ENCODE measurements around the gene SMIM15. TPM values are rescaled to one million over a fixed set of nuclear protein-coding genes. Genes with fewer than 3 reads are reported as not detected.
"Not testable (repeated sequence)": the region's sequence is repeated elsewhere in the genome, so short reads cannot be mapped to it uniquely, and the experiment has no call there.

Gene SMIM15
- total RNA-seq, 1 experiment from 2014 or later: 58.2 TPM

DNA sequence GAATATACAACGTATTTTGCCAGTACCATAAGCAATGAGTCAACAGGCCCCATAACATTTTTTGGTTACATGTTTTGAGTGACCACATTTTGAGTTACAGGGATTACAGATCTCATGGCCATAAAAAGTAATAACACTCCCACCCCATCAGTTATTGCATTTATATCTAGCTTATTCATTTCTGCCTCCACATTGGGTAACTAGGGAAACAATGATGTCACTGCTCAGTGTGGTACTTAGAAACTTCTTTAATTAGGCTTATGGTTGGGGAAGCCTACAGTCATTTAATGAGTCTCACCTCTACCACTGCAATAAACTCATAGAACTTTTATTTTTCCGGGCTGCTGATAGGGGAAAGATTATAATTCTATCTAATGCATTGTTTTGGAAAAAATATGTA, 39.9 kb upstream of the SMIM15 start:
- Histone ChIP-seq H4K20me1 (ENCODE audit: insufficient read depth) (no peaks in the 10 kb centered on the region), H3K36me3 (ENCODE audit: low read depth) (no peaks in the 10 kb centered on the region), H3K27ac (no peak overlapping the region), H3K4me1 (replicated peaks; ENCODE audit: insufficient read depth) (no peaks in the 10 kb centered on the region), H2AFZ (no peak overlapping the region), H3K9me3 (ENCODE audit: insufficient read depth, low read depth) (no peaks in the 10 kb centered on the region), H3K4me2 (no peak overlapping the region), H3K79me2 (ENCODE audit: low read depth) (no peaks in the 10 kb centered on the region), H3K4me3 (no peak overlapping the region), H3K27me3 (ENCODE audit: insufficient read depth, low read depth) (no peaks in the 10 kb centered on the region), H3K9me2 (ENCODE audit: insufficient read depth) (no peaks in the 10 kb centered on the region), H3F3A (ENCODE audit: insufficient read depth, low read depth) (no peaks in the 10 kb centered on the region)
- intact Hi-C loops (cut with micrococcal nuclease; ENCODE audit: unreplicated experiment): no loop called here
- DNase-seq: no peak
- ChIA-PET CTCF (no interaction called here), POLR2A (ENCODE audit: unreplicated experiment) (no interaction called here)
- BruUV-seq (replicated peaks): no TSS peak
- no peak for TF ChIP-seq EZH2 (IDR thresholded peaks at IDR 0.05; ENCODE audit: low read depth)
- TF ChIP-seq, protein P1, sequence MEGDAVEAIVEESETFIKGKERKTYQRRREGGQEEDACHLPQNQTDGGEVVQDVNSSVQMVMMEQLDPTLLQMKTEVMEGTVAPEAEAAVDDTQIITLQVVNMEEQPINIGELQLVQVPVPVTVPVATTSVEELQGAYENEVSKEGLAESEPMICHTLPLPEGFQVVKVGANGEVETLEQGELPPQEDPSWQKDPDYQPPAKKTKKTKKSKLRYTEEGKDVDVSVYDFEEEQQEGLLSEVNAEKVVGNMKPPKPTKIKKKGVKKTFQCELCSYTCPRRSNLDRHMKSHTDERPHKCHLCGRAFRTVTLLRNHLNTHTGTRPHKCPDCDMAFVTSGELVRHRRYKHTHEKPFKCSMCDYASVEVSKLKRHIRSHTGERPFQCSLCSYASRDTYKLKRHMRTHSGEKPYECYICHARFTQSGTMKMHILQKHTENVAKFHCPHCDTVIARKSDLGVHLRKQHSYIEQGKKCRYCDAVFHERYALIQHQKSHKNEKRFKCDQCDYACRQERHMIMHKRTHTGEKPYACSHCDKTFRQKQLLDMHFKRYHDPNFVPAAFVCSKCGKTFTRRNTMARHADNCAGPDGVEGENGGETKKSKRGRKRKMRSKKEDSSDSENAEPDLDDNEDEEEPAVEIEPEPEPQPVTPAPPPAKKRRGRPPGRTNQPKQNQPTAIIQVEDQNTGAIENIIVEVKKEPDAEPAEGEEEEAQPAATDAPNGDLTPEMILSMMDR (conservative IDR thresholded peaks at IDR 0.05): no peak

DNA sequence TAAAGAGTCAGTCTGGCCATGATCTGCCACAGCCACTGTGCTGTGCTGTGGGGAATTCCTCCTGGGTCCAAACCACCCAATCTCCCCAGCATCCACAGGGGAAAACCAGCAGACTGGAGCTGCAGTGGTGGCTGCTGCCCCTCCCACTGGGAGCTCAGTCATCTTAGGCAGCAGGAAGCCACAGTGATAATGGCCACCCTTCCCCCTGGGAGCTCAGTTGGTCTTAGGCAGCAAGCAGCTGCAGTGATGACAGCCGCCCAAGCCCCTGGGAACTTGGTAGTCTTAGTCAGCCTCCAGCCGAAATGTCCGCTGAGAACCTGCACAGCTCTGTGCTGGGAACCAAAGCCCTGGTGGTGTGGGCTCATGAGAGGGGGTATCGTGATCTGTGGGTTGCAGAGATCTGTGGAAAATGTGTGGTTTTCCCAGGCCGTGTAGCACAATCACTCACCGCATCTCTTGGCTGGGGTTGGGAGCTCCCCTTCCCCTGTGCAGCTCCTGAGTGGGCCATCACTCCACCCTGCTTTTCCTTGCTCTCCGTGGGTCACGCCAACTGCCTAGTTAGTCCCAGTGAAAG, 38.4 kb upstream of the SMIM15 start:
- no TSS peak for BruUV-seq (replicated peaks)
- TF ChIP-seq EZH2 (IDR thresholded peaks at IDR 0.05; ENCODE audit: low read depth): no peak
- TF ChIP-seq, protein P1 (conservative IDR thresholded peaks at IDR 0.05): no peak
- H3K79me2 ChIP-seq (ENCODE audit: low read depth): no peaks in the 10 kb centered on the region
- no peaks in the 10 kb centered on the region for H3K9me2 ChIP-seq (ENCODE audit: insufficient read depth)
- H3K36me3 ChIP-seq (ENCODE audit: low read depth): no peaks in the 10 kb centered on the region
- POLR2A ChIA-PET (ENCODE audit: unreplicated experiment): no interaction called here
- no peaks in the 10 kb centered on the region for H3K4me1 ChIP-seq (replicated peaks; ENCODE audit: insufficient read depth)
- CTCF ChIA-PET: no interaction called here
- H3K27ac ChIP-seq: no peak overlapping the region
- no peak for DNase-seq
- no peaks in the 10 kb centered on the region for H3K27me3 ChIP-seq (ENCODE audit: insufficient read depth, low read depth)
- no peaks in the 10 kb centered on the region for H3K9me3 ChIP-seq (ENCODE audit: insufficient read depth, low read depth)
- H2AFZ ChIP-seq: no peak overlapping the region
- no peaks in the 10 kb centered on the region for H3F3A ChIP-seq (ENCODE audit: insufficient read depth, low read depth)
- no peak overlapping the region for H3K4me3 ChIP-seq
- H3K4me2 ChIP-seq: no peak overlapping the region
- no peaks in the 10 kb centered on the region for H4K20me1 ChIP-seq (ENCODE audit: insufficient read depth)
- intact Hi-C loops (cut with micrococcal nuclease; ENCODE audit: unreplicated experiment): no loop called here

DNA sequence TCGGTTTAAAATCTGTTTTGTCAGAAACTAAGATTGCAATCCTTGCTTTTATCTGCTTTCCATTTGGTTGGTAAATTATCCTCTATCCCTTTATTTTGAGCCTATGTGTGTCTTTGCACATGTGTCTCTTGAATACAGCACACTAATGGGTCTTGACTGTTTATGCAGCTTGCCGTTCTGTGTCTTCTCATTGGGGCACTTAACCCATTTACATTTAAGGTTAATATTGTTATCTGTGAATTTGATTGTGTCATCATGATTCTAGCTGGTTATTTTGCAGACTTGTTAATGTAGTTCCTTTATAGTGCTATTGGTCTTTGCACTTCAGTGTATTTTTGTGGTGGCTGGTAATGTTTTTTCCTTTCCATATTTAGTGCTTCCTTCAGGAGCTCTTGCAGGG, 36.3 kb upstream of the SMIM15 start:
- Histone ChIP-seq H3K9me2 (ENCODE audit: insufficient read depth) (peaks cover 4% of the 10 kb centered on the region; the same call in 1 of the 2 replicates), H3K36me3 (ENCODE audit: low read depth) (no peaks in the 10 kb centered on the region), H3K79me2 (ENCODE audit: low read depth) (no peaks in the 10 kb centered on the region), H3K4me3 (no peak overlapping the region), H3K9me3 (ENCODE audit: insufficient read depth, low read depth) (no peaks in the 10 kb centered on the region), H3K27ac (no peak overlapping the region), H3K4me2 (no peak overlapping the region), H3F3A (ENCODE audit: insufficient read depth, low read depth) (no peaks in the 10 kb centered on the region), H3K4me1 (replicated peaks; ENCODE audit: insufficient read depth) (no peaks in the 10 kb centered on the region), H4K20me1 (ENCODE audit: insufficient read depth) (no peaks in the 10 kb centered on the region), H3K27me3 (ENCODE audit: insufficient read depth, low read depth) (no peaks in the 10 kb centered on the region), H2AFZ (no peak overlapping the region)
- ChIA-PET CTCF (no interaction called here), POLR2A (ENCODE audit: unreplicated experiment) (no interaction called here)
- DNase-seq: no peak
- TF ChIP-seq EZH2 (IDR thresholded peaks at IDR 0.05; ENCODE audit: low read depth): no peak
- TF ChIP-seq, protein P1 (conservative IDR thresholded peaks at IDR 0.05): no peak
- intact Hi-C loops (cut with micrococcal nuclease; ENCODE audit: unreplicated experiment): no loop called here
- no TSS peak for BruUV-seq (replicated peaks)

DNA sequence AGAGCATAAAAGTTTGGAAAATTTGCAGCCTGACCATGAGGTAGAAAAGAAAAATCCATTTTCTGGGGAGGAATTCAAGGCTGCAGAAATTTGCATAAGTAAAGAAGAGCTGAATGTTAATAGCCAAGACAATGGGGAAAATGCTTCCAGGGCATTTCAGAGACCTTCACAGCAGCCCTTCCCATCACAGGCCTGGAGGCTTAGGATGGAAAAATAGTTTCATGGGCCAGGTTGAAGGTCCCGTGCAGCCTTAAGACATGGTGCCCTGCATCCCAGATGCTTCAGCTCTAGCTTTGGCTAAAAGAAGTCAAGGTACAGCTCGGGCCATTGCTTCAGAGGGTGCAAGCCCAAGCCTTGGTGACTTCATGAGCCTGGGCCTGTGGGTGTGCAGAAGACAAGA, 25.6 kb upstream of the SMIM15 start:
- H3K4me3 ChIP-seq; H3K79me2 ChIP-seq (ENCODE audit: low read depth); H3K9me3 ChIP-seq (ENCODE audit: insufficient read depth, low read depth); H3K27ac ChIP-seq; CTCF ChIA-PET; DNase-seq; H3K27me3 ChIP-seq (ENCODE audit: insufficient read depth, low read depth); POLR2A ChIA-PET (ENCODE audit: unreplicated experiment); H4K20me1 ChIP-seq (ENCODE audit: insufficient read depth); H3K9me2 ChIP-seq (ENCODE audit: insufficient read depth); intact Hi-C loops (cut with micrococcal nuclease; ENCODE audit: unreplicated experiment); H3K36me3 ChIP-seq (ENCODE audit: low read depth); H3K4me2 ChIP-seq; H3F3A ChIP-seq (ENCODE audit: insufficient read depth, low read depth); BruUV-seq (replicated peaks); H2AFZ ChIP-seq: not testable (repeated sequence)
- peaks cover 10% of the 10 kb centered on the region; the same call in 1 of the 2 replicates for H3K4me1 ChIP-seq (replicated peaks; ENCODE audit: insufficient read depth)

DNA sequence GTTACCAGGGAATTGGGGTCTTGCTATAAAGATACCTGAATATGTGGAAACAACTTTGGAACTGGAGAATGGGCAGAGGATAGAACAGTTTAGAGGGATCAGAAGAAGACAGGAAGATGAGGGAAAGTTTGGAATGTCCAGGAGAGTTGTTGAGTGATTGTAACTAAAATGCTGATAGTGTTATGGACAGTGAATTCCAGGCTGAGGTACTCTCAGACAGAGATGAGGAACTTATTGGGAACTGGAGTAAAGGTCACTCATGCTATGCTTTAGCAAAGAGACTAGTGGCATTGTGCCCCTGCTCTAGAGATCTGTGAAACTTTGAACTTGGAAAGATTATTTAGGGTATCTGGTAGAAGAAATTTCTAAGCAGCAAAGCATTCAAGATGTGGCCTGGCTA, 25.1 kb upstream of the SMIM15 start:
- H2AFZ ChIP-seq; H3K79me2 ChIP-seq (ENCODE audit: low read depth); DNase-seq; CTCF ChIA-PET; H4K20me1 ChIP-seq (ENCODE audit: insufficient read depth); H3K4me3 ChIP-seq; H3K27me3 ChIP-seq (ENCODE audit: insufficient read depth, low read depth); H3K27ac ChIP-seq; H3F3A ChIP-seq (ENCODE audit: insufficient read depth, low read depth); BruUV-seq (replicated peaks); H3K9me3 ChIP-seq (ENCODE audit: insufficient read depth, low read depth); POLR2A ChIA-PET (ENCODE audit: unreplicated experiment); H3K9me2 ChIP-seq (ENCODE audit: insufficient read depth); H3K4me2 ChIP-seq; intact Hi-C loops (cut with micrococcal nuclease; ENCODE audit: unreplicated experiment); H3K36me3 ChIP-seq (ENCODE audit: low read depth): not testable (repeated sequence)
- H3K4me1 ChIP-seq (replicated peaks; ENCODE audit: insufficient read depth): peaks cover 10% of the 10 kb centered on the region; the same call in 1 of the 2 replicates
